NCI-H1436 (cell line): ENCODE results near the gene COLQ.
A peak's percentile ranks its signal among the peaks of the same experiment; 100 is the strongest.

ENCODE experiments used
- DNase-seq: peaks from one replicate; lab custom pipeline; 2025; lab: John Stamatoyannopoulos, UW

Gene COLQ

DNA sequence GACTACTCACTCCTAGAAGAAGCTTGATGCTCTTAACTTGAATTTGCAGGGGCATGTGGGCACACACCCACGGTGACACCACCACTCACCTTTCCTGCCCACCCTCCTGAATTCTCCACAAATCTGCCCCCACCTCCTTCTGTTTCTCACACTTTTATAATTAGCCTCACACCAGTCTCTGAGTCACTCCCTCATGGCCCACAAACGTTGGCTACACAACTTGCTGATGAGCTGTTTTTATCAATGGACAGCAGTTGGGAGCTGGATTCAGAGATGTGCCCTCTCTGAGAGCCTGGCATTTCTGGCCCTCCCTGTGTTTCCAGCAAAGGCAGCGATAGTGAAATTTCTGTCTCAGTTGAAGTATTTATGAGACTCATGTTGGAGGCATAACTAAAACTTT is 1.3 kb downstream of the COLQ start:
- DNase-seq = no peak

DNA sequence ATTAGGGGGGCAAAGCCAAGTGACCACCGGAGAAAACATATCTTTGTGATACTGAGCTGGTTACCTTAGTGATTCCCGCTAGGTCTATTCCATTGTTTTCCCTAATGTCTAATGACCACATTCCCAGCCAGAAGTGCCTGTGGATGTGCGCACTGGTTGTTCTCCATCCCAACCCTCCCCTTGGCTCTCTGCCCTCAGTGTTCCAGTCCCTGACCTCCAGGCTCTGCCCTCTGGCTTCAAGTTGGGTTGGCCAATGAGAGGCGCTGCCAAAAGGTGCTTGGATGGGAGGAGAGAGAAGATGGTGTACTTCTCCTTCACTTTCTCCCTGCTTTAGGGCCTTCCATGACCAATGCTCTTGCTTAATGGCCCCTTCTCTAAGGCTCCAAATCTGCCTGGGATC is 2.4 kb downstream of the COLQ start:
- DNase-seq = no peak

DNA sequence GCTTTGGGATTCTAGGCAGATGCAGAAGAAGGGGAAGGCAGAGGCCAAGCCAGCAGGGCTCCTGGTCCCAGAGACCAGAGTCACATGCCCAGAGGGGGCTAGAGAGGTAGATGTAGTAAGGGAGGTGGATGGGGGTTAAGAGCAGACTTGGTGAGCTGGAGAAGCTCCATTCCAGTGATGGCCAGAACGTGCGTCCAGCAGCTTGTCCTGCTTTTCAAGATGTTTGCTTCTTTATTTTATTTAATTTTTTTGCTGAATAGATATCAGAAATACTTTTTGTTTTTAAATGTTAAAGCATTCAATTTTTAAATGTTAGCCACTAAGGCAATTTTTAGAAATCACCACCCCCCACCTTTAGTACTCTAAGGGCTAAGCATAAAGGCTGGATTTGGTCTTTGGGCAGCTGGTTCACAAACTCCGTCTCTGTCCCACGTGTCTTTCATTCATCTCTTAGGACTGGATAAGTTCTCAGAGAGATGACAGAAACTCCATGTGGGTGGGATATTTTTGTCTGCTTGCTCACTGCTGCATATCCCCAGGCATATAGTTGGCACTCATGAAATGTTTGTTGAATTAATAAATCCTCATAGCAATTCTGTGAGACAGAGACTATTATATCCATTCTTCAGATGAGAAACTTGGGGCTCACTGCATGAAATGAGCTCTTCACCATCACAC is 6.7 kb downstream of the COLQ start:
- no peak for DNase-seq

DNA sequence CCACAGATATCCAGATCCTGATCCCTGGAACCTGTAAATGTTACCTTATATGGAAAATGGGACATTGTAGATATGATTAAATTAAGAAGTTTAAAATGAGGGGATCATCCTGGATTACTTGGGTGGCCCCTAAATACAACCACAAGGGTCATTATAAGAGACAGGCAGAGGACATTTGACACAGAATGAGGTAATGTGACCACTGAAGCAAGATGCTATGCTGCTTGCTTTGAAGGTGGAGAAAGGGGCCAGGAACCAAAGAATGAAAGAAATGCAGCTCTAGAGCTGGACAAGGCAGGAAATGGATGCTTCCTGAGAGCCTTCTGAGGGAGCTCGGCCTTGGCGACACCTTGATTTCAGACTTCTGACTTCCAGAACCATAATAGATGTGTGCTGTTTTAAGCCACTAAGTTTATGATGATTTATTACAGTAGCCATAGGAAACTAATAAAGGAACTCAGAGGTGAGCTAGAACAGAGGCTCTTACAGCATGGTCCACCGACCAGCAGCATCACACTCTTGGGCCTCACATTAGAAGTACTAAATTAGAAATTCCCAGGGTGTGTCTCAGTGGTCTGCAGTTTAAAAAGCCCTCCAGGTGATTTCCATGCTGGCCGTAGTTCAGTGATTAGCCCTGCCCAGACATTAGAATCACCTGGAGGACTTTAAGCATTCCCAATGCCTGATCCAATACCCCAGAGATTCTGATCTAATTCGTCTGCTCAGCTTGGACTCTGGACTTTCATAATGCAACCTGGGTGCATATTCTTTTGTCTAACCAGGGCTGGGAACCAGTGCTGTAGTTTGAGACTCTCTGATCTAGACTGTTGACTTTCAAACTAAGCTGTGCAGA is 7.5 kb downstream of the COLQ start:
- no peak for DNase-seq

DNA sequence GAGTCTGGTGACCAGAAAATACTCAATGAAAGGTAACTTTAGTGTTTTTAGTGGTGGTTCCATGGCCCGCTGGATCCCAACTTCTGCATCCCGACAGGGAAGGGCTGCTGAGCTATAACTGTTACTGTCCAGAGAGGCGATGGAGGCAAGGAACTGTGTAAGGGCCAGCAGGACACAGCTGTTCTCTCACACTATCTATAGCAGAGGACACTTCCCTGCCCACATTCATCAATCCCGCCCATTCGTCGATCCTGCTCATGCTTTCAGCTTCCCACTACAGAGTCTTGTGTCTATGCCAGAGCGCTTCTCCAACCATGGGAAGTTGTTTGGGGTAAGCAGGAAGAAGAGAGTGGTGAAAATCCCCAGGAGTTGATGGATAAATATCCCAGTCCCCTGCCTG is 8.4 kb downstream of the COLQ start:
- no peak for DNase-seq

DNA sequence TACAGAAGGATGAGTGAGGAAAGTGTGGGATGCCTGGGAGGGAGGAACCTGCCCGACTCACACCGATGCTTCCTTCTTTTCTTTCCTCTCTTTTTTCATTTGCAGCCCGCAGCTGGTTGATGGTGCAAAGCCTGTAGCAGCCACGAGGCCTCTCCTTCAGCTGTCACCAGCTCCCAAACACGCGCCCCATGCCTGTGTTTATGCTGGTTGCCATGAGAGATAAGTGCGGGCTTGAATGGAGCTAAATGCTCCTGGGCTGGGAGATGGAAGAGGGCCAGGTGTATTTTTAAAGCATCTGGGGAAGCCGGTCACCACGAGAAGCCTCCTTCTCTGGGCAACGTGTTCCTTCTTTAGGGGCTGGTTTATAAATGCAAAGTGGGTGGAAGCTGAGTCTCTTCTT is 9.3 kb downstream of the COLQ start:
- peak; percentile 76 for DNase-seq

DNA sequence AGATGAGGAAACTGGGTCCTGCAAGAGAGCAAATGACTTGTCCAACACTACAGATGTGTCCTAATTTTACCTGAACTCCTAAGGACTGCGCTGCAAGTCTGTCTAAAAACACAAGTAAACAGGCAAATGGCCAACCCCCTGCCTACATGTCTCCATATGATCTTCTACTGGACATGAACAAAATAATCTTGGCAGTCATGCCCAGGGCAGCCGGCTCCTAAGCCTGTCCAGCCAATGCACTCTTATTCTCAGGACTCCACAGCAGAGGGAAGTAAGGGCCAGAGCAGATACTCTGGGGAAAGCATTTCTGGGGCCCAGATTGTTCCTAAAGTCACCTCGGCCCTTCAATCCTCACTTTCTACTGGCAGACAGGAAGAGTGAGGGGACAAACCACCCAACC is 10.3 kb downstream of the COLQ start:
- no peak for DNase-seq

DNA sequence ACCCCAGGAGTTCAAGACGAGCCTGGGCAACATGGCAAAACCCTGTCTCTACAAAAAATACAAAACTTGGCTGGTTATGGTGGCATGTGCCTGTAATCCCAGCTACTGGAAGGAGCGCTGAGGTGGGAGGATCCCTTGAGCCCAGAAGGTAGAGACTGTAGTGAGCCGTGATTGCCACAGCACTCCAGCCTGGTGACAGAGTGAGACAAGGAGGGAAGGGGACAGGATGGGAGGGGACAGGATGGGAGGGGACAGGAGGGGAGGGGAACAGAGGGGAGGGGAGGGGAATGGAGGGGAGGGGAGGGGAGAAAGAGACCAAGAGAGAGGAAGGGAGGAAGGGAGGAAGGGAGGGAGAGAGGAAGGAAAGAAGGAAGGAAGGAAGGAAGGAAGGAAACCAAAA is 11.0 kb downstream of the COLQ start:
- no peak for DNase-seq

DNA sequence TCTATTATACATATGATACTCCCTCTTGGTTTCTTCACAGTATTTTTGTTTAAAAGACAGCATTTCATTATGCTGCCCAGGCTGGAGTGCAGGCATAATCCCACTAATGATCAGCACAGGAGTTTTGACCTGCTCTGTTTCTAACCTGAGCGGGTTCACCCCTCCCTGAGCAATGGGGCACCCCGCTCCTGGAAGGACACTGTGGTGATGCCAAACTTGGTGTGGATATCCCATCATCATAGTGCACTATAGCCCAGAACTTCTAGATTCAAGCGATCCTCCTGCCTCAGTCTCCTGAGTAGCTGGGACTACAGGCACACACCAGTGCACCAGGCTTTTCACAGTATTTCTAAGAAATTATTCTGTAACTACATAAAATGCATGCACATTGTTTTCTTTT is 14.9 kb downstream of the COLQ start:
- no peak for DNase-seq

DNA sequence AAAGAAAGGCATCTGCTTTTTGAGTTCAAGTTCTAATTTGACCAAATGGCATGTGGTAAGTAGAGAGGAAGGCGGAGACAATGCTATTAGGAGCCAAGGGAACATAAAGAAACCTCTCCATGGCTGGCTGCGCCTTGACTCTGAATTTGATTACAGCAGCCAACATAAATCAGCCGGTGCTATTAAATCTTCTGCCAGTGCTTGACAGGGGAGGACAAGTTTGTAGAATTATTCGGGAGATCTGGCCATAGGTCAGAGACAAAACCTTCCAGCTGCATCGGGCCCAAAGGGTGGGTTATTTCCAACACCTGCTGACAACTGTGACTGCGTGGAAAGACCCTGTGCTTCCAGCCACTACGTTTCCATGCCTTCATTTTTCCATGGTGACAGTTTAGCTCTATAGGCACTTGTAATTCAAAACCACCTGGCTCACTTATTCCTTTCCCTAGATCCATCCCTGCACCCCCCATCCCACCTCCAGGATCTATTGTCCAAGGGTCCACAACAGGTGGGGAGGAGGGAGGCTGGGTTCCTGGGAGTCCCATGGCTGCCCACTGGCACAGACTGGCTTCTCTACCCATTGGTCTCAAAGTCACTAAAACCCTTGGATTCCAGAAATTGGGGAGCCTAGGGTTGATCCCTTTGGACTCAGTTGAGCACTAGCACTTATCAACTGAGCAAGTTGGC is 15.9 kb downstream of the COLQ start:
- DNase-seq = no peak

DNA sequence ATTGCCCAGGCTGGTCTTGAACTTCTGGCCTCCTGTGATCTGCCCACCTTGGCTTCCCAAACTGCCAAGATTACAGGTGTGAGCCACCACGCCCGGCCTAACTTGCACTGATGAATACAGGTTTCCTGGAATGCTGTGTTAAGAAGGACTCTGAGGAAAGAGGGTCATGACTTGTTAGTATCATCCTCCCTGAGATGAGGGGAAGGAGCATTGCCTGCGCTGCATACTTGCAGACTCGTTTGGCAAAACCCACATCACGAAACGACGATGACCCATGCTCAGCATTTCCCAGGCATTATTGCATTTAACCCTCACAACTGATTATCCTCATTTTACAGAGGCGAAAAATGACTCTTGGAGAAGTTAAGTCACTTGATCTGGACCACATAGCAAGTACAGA is 18.9 kb downstream of the COLQ start:
- DNase-seq = no peak

DNA sequence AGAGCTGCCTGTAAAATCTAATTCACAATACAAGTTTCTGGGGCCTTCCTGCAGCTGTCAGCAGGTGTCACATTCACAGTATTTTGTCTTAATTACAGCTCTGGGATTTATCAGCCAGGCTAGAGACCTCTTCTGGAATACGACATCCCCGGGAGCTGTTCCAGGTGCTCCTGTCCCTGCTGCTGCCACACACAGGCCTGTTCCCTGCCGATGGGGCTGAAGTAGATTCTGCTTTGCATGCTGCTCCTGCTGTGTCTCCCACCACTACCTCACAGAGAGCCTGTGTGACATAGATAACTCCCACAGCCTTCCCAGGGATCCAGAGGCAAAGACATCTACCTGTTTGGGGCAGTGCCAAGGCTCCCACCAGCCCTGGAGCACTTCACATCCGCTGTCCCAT is 20.4 kb downstream of the COLQ start:
- no peak for DNase-seq

DNA sequence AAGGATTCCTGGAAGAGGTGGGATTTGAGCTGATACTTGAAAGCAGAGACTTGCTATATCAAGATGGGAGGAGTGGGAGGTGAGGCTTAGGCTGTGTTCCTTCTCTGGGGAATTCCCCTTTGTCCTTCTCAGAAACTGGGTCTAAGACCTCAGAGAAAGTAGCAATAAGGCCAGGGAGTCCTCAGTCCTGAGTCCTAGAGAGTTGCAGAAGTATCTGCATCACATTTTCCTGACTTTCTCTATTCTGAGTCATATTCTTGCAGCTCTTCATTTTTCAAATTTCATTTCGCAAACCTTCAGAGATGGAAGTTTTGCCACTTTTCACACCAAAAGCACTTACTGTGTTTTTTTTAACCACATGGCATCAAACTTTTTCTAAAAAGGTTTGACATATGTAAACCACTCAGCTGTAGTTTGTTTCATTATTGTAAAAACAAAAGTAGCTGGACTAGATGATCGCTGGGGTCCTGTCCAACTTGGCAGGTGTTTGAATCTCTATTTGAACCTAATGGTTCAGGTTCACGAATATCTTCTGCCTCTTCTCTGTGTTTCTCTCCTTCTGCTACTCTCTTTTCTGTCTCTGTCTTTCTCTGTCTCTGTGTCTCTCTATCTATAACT is 21.3 kb downstream of the COLQ start:
- DNase-seq = no peak

DNA sequence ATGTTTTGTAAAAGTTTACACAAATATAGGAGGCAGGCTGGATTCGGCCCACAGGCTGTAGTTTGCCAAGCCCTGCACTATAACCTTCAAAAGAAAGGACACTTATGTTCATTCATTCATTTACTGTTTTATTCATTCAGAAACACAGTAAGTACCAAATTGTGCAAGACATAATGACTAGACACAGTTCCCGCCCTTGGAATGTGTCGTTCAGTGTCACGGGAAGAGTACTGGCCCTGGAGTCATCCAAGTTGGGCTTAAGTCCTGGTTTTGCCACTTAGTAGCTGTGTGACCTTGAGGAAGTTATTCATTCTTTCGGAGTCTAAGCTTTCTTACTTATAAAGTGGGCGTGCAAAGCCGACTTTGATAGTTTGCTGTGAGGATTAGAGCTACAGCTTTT is 22.0 kb downstream of the COLQ start:
- no peak for DNase-seq

DNA sequence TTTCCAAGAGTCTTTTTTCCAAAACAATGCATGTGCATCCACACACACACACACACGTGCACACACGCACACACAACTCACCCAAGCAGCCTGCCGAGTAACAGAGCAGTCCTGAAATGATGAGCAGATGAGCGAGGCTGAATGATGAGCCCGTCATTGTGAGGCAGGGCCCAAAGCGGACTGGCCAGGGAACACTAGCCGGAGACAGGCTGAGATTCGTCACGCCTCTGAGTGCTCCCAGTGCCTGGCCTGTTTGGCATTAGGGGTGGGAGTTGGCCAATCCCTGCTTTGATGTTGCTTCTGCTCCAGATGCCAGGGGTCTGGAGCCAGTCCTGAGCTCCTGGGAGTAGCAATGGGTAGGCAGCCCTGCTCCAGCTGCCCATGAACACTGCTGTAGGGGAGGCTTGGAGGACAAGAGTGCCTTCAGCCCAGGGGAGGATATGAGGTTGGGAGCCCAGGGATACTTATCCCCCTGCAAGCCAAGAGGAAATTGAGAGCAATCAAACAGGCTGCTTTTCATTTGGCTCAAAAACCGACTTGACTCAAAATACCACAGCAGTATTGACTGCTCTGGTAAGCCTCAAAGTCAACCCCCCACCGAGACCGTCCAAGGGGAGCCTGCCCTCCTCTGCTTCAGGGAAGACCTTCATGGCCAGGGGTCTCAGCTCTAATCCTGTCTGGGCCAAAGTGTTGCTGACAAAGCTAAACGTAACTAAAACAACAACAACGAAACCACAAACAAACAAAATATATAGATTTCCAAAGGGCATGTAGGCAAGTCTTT is 22.9 kb downstream of the COLQ start:
- no peak for DNase-seq

DNA sequence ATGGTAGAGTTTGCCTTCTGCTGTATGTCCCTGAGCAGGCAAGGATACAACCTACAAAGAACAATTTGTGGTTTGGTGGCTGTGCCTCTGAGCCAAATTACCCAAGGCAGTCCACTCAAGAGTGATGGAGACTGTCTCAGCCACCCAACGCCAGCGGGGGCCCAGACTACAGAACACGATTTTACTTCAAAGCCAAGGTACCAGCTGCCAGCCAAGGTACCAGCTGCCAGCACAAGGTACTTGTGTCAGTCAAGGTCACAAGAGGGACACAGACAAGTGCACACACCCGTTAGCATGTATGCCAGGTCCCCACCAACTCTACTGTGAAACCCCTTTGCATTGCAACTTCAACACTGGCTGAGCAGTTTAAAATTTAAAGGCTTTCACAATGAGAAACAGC is 23.5 kb downstream of the COLQ start:
- no peak for DNase-seq

DNA sequence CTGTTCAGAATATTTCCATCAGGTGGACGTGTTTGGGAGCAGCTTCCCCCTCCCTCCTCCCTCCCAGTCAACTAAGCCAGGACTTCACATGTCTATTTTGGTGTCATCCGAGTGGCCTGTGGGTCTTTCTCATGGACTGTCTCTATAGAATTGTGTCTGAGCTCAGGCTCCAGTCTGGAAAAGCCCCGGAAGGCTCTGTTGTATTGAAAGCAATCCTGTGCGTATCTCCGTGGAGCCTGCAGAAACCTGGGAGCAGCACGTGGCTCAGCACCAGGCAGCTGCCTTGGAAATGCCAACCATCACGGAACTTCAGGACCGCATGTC is 25.2 kb downstream of the COLQ start:
- no peak for DNase-seq

DNA sequence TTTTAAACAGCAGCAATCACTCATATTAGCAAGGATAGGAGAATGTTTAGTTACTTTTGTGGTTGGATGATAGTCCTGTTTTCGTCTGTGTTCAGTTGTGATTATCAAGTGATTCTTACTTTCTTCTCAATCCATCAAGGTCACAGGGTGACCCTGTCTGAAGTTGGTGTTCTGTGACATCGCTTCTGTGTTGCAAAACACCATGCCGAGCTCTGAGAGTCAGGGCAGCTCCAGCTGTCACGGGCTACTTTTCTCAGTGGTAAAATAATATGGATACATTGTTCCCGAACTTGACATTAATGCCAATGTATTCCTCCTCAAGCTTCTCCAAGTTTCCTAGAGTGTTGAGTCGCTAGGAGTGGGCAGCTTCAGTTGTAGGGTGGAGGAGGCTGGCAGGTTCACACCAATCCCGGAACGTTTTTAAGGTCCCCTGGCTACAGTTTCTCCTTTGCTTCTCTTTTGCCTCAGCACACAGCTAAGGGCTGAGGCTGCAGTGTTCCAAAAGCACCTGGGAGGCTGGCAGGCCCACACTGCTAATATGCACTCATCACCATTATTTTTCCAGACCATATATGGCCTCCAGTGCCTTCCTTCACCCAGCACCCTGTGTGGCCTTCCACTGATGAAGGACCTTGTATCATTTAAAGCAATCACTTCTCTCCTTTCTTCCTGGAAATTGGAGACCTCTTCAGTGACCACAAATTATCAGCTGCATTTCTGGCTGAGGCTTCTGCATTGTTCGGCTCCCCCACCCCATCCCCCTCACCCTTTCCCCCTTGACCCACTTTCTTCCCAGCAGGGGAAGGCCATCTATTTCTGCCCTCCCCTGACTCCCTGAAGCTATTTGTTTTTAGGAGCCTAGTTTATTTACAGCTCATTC is 25.8 kb downstream of the COLQ start:
- no peak for DNase-seq

DNA sequence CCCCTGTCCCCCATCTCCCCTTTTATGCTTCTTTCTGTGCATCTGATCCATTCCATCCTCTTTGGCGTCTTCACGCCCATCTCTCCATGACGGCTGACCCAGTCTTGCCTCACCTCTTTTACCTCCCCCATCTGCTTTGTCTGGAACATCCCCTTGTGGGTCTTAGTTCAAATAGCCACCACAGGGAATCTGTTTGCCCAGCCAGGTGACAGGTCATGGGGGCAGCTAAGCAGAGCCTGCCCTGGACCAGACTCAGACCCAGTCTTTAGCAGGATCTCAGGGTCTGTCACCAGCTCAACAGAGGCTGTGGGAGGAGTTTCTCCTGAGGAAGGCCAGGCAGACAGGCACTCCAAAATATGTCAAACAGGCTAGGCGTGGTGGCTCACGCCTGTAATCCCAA is 28.1 kb downstream of the COLQ start:
- no peak for DNase-seq

DNA sequence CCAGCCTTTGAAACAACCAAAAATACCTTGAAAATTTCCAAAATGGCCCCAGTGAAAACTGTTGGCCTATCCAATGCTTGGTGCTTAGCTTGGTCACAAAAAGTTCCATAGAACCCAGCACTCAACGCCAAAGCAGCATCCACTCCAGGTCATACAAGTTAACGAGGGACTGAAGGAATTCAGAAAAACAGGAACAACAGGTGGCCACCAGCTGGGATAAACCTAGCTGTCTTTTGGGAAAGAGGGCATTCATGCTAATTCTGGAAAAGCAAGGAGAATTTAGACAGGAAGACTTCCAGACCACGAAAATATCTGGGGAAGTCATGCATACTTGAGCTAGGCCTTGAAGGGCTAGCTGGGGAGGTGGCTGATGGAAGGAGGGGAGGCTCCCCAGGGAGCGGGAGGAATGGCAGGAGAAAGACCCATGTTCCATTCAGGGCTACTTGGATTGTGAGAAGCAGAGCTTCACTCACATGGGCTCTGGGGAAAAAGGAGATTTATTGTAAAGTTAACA is 28.6 kb downstream of the COLQ start:
- no peak for DNase-seq

DNA sequence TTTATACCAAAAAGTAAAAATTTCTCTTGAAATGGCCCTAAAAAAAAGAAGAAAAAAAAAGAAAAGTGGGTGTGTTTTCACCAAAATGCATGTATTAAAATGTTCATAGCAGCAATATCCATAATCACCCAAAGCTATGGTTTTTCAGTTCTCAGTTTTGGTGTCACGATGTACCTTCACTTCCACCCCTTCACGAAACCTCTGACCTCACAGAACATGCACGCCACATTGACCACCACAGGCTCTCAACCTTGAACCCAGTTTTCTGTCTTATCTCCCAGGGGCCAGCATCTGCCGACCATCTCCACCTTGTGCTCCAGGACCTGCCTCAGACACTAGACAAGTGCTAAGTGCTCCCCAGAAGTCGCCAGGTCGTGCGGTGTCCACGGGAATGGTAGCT is 30.4 kb downstream of the COLQ start:
- no peak for DNase-seq
